Neural crest cell (in vitro differentiated cells): Measurements from ENCODE around the gene AHNAK2. TPM values are rescaled to one million over a fixed set of nuclear protein-coding genes. Genes with fewer than 3 reads are reported as not detected.

Experiments
- DNase-seq: peaks from one replicate; pipeline ENCODE4 v3.0.0; 2021; ENCODE audit warnings: low read depth, mixed read lengths, low spot score
- H3K27ac Mint-ChIP-seq: one replicate; pipeline ENCODE4 v1.8.0; 2021; ENCODE audit warnings: mild to moderate bottlenecking, mixed read lengths; ENCODE audit not compliant: unreplicated experiment
- H3K27me3 Mint-ChIP-seq: 2 replicates; pipeline ENCODE4 v1.8.0; 2021; ENCODE audit warnings: low read depth, mild to moderate bottlenecking, mixed read lengths
- H3K36me3 Mint-ChIP-seq: 2 replicates; pipeline ENCODE4 v1.8.0; 2021; ENCODE audit warnings: low read depth, mild to moderate bottlenecking, mixed read lengths
- H3K4me1 Mint-ChIP-seq: 2 replicates; pipeline ENCODE4 v1.8.0; 2021; ENCODE audit warnings: mixed read lengths
- H3K4me3 Mint-ChIP-seq: one replicate; pipeline ENCODE4 v1.8.0; 2021; ENCODE audit warnings: mild to moderate bottlenecking, mixed read lengths
- H3K9me3 Mint-ChIP-seq: 2 replicates; pipeline ENCODE4 v1.8.0; 2021; ENCODE audit warnings: mixed read lengths
- total RNA-seq: library from RNA; stranded (reverse); gene quantifications from 2 replicates; pipeline ENCODE4 v1.2.1, GENCODE V29; 2021
- TF ChIP-seq, protein P1 (sequence below): fragments of 200-600 bp; sonication (generic); conservative IDR thresholded peaks from 2 replicates; pipeline ENCODE4 v1.5.0; 2021; ENCODE audit warnings: antibody characterized with exemption, mild to moderate bottlenecking

Gene AHNAK2
- total RNA-seq, 1 donor from 2014 or later: 1.4 TPM

DNA sequence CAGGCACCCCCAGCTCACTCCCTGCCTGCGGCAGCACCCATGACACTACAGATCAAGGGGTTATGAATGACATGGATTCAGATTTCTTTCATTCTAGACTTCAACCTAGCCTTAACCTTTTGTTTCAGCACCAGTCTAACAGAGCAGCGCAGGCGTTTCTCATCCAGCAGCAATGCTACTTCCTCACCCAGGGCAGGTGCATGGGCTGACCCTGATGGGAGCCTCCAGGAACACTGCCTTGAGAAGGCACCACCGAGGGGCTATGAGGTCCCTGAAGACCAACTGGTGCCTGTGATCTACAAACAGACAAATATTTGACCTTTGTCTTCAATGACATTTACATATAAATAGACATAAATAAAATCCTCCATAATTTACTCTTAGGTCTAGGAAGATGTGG is 31.9 kb upstream of the AHNAK2 start:
- Mint-ChIP-seq H3K4me1 (peaks cover 21% of the 10 kb centered on the region), H3K27ac (no peak overlapping the region), H3K27me3 (no peaks in the 10 kb centered on the region), H3K4me3 (no peak overlapping the region), H3K36me3 (no peaks in the 10 kb centered on the region), H3K9me3 (no peaks in the 10 kb centered on the region)
- TF ChIP-seq, protein P1, sequence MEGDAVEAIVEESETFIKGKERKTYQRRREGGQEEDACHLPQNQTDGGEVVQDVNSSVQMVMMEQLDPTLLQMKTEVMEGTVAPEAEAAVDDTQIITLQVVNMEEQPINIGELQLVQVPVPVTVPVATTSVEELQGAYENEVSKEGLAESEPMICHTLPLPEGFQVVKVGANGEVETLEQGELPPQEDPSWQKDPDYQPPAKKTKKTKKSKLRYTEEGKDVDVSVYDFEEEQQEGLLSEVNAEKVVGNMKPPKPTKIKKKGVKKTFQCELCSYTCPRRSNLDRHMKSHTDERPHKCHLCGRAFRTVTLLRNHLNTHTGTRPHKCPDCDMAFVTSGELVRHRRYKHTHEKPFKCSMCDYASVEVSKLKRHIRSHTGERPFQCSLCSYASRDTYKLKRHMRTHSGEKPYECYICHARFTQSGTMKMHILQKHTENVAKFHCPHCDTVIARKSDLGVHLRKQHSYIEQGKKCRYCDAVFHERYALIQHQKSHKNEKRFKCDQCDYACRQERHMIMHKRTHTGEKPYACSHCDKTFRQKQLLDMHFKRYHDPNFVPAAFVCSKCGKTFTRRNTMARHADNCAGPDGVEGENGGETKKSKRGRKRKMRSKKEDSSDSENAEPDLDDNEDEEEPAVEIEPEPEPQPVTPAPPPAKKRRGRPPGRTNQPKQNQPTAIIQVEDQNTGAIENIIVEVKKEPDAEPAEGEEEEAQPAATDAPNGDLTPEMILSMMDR: no peak
- no peak for DNase-seq

DNA sequence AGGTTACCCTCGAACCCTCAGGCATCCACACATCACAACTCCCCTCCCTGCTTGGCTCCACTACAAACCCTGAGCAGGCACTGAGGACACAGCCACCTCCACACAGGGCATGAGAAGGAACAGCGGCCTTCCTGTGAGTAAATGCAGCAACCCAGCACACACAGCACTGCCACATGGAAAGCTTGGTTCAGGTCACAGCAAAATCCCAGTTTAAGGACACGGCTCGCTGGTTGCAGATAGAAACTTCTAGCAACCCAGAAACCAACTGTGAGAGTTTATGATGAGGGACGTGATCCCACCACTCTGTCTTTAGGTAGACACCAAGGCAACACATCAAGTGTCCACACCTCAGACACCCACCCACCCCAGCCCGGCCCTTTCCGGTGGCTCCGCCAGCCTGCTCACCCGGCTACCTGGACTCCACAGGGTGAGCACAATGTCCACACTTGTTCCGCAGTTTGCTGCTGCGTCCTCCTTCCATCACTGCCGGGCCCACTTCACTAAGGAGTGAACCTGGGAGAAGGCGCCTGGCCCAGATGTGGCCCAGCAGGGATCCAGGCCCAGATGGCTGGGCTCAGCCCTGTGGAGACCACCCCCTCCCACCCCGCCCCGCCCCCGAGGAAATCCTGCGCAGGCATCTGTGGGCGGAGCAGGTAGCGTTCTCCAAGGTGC is 29.6 kb upstream of the AHNAK2 start:
- Mint-ChIP-seq H3K9me3 (no peaks in the 10 kb centered on the region), H3K4me1 (no peaks in the 10 kb centered on the region), H3K27ac (no peak overlapping the region), H3K27me3 (no peaks in the 10 kb centered on the region), H3K36me3 (no peaks in the 10 kb centered on the region), H3K4me3 (no peak overlapping the region)
- no peak for DNase-seq
- TF ChIP-seq, protein P1: no peak

DNA sequence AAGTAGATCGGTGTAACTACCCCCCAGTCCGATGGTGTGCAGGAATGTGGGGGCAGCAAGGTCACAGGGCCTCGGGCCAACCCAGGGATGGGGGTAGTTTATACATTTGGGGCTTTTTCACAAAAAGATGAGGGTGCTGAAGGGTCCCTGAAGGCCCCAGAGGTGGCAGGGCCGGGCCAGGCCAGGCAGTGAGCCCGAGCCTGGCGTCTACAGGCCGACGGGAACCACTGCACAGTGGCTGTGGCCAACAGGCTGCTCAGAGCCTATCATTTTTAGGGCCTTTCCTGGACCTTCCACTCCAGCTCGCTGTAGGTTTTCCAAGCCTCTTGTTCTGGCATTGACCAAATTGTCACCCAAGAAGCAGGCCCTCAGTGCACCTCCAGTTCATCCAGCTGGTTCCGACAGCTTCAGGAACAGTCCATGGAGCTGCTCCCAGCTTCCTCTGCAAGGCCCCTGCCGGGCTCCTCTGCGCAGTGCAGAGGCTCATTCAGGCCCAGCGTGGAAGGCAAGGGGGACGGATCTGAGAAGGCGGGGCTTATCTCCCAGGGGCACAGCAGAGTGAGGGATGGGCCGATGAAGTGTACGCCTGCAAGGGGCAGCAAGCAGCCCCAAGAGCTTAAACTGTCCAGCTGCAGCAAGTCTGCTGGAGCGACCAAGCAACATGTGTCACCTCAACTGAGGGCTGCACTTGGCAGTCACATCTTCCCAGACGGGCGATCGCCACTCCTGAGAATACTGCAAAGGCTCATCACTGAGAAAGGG is 28.8 kb upstream of the AHNAK2 start:
- no peak for DNase-seq
- Mint-ChIP-seq H3K9me3 (no peaks in the 10 kb centered on the region), H3K27ac (no peak overlapping the region), H3K27me3 (no peaks in the 10 kb centered on the region), H3K4me1 (no peaks in the 10 kb centered on the region), H3K36me3 (no peaks in the 10 kb centered on the region), H3K4me3 (no peak overlapping the region)
- TF ChIP-seq, protein P1: no peak

DNA sequence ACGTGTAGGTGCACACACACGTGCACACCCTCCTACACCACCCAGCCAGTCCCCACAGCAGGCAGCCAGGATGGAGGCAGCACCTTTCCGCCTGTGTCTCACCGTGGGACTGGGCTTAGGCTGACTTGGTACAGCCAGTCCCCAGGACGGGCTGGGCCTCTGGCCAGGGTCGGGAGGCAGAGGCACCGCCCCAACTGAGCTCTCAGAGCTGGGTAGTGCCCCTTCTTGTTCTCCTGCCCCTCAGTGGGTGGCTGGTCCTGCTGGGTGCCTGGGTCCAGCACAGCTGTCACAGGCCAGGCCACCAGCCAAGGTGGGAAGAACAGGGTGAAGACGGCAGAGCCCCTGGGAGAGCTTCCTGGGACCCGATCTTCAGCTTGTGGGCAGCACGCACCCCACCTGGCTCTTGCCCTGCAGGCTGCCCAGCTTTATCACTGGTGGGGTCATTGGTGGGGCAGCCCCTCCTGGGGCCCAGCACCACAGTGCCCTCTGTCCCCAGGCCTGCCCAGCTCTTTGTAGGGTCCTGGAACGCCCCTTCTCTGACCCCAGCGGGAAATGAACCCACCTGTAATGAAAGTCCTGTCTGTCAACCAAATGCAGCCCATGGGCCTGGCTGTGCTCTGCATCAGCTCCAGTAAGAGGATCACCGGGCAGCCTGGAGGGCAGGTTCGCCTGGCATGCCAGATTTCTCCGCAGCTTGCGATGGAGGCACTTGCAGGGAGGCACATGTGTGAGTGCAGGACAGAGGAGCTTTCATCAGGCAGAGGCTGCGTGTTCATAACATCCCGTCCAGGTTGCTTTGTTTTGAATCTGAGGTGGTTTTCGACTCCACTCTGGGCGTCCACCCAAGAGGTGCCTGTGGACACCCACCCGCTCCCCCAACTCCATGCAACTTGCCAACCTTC is 28.0 kb upstream of the AHNAK2 start:
- H3K9me3 Mint-ChIP-seq: no peaks in the 10 kb centered on the region
- TF ChIP-seq, protein P1: no peak
- no peak overlapping the region for H3K27ac Mint-ChIP-seq
- no peak for DNase-seq
- no peaks in the 10 kb centered on the region for H3K27me3 Mint-ChIP-seq
- H3K36me3 Mint-ChIP-seq: no peaks in the 10 kb centered on the region
- H3K4me1 Mint-ChIP-seq: no peaks in the 10 kb centered on the region
- H3K4me3 Mint-ChIP-seq: no peak overlapping the region

DNA sequence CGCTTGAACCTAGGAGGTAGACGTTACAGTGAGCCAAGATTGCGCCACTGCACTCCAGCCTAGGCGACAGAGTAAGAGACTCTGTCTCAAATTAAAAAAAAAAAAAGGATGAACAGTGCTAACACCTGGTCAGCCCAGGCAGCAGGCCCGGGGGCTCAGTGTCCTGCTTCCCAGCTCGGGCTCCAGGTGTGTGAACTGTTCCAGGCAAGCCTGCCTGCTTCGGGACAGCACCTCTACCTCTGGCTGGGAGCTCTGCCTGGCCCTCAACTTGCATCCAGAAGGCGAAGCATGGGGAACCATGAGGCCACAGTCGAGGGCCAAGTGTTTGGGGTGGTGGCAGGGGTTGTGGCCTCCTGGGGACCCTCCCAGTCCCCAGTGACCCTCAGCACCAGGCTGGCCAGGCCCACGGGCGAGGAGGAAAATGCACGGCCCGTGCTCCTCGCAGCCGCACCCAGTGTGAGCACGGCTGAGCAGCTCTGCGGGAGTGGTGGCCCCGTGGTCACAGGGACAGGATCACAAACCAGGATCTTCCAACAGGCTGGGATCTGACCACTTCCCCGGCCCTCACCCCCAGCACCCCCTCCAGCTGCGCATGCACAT is 27.3 kb upstream of the AHNAK2 start:
- Mint-ChIP-seq H3K9me3 (no peaks in the 10 kb centered on the region), H3K36me3 (no peaks in the 10 kb centered on the region), H3K4me3 (no peak overlapping the region), H3K4me1 (no peaks in the 10 kb centered on the region), H3K27me3 (no peaks in the 10 kb centered on the region), H3K27ac (no peak overlapping the region)
- TF ChIP-seq, protein P1: no peak
- no peak for DNase-seq
